ENCODE data around the gene SLC25A21. TPM values are rescaled to one million over a fixed set of nuclear protein-coding genes. Genes with fewer than 3 reads are reported as not detected.

SLC25A21 gene
- total RNA-seq, 4 donors from 2014 or later = 0.08 to 0.29 TPM; not detected in 2

DNA sequence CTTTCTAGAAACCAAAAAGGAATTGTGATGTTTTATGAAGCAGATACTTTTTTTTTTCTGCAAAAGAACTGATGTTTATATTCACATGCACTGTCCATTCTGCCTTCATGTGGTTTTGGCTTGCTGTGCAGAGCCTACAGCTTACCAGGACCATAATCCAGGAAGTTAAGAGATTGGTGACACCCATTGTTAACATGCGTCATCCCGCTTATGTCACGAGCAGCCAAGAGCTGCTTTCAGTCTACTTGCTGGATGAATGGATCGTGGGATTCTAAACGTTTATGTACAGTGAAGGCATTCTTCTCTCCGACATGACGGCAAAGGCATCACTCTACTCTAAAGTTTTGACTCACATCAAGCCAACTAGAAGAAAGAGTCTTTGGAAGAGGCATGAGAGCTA is 434.1 kb downstream of the SLC25A21 start:
- no peak overlapping the region for H3K4me3 ChIP-seq (ENCODE audit: low read depth, poor library complexity, severe bottlenecking)
- intact Hi-C loops (cut with DNase I; ENCODE audit: low total_unique reads) = no loop called here
- TF ChIP-seq POLR2A (IDR thresholded peaks at IDR 0.05) = no peak
- no peak for DNase-seq (ENCODE audit: low spot score in 2 of 2)
- WGBS, 2 donors = 82 to 89% methylated on average over 7 of the region's 7 CpGs

DNA sequence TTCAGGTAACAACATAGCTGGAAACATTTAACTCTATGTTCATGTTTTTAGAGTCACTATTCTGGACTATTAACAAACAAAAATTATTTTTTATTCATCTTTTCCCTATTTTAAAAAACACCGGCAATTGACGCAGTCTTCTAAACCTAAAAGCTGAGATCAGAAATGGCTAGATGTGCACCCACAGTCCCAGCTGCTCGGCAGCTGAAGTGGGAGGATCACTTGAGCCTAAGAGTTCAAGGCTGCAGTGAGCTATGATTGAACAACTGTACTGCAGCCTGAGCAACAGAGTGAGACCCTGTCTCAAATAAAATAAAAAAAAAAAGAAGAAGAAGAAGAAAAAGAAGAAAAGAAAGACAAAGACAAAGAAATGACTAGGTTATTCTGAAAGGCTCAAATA is 446.3 kb downstream of the SLC25A21 start:
- no peak for DNase-seq (ENCODE audit: low spot score in 2 of 2)
- WGBS, 2 donors = 78 to 91% methylated on average over 3 of the region's 3 CpGs
- intact Hi-C loops (cut with DNase I; ENCODE audit: low total_unique reads) = no loop called here
- TF ChIP-seq, protein P1, sequence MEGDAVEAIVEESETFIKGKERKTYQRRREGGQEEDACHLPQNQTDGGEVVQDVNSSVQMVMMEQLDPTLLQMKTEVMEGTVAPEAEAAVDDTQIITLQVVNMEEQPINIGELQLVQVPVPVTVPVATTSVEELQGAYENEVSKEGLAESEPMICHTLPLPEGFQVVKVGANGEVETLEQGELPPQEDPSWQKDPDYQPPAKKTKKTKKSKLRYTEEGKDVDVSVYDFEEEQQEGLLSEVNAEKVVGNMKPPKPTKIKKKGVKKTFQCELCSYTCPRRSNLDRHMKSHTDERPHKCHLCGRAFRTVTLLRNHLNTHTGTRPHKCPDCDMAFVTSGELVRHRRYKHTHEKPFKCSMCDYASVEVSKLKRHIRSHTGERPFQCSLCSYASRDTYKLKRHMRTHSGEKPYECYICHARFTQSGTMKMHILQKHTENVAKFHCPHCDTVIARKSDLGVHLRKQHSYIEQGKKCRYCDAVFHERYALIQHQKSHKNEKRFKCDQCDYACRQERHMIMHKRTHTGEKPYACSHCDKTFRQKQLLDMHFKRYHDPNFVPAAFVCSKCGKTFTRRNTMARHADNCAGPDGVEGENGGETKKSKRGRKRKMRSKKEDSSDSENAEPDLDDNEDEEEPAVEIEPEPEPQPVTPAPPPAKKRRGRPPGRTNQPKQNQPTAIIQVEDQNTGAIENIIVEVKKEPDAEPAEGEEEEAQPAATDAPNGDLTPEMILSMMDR (IDR thresholded peaks at IDR 0.05) = no peak
- no peak overlapping the region for H3K4me3 ChIP-seq (ENCODE audit: low read depth, poor library complexity, severe bottlenecking)

DNA sequence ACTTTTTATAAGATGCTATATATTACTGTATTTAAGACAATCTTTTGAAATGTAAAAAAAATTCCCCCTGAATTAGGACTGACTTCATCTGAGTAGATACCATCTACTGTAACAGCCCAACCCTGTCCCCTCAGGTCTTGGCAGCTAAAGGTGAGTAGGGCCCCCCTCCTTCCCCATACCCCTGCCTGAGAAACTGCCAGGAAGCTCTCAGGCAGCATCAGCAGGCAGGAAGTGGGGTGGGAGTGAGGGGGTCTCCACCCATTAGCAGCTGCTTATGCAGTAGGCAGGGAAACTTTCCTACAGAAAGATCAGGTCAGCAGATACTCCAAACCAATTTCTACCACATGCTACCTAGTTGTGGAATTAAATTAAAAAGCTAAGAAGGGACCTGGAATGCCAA is 448.2 kb downstream of the SLC25A21 start:
- intact Hi-C loops (cut with DNase I; ENCODE audit: low total_unique reads) = no loop called here
- TF ChIP-seq POLR2A (IDR thresholded peaks at IDR 0.05) = no peak
- TF ChIP-seq, protein P1 (IDR thresholded peaks at IDR 0.05) = no peak
- DNase-seq (ENCODE audit: low spot score in 2 of 2) = no peak
- no peak overlapping the region for H3K4me3 ChIP-seq (ENCODE audit: low read depth, poor library complexity, severe bottlenecking)

DNA sequence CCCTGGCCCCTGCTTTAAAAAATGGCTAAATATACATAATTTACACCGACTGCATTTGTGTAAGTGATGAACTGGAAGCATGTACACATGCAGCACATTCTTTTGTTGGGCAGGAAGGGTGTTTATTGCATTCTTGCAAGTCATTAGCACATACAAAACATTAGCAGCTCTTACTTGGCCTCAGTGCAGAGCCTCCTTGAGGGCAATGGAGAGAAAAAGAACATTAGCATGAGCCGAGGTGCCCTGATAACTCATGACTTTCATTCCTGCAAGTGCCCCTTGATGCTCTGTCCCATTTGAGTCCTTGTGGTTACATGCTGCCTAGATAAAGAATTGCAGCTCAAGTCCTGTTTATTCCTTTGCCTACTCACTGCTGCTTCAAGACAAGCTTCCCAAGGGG is 448.9 kb downstream of the SLC25A21 start:
- no peak for TF ChIP-seq POLR2A (IDR thresholded peaks at IDR 0.05)
- TF ChIP-seq, protein P1 (IDR thresholded peaks at IDR 0.05) = no peak
- intact Hi-C loops (cut with DNase I; ENCODE audit: low total_unique reads) = no loop called here
- no peak for DNase-seq (ENCODE audit: low spot score in 2 of 2)
- WGBS, 2 donors = 28 to 47% methylated on average over 2 of the region's 2 CpGs
- no peak overlapping the region for H3K4me3 ChIP-seq (ENCODE audit: low read depth, poor library complexity, severe bottlenecking)

DNA sequence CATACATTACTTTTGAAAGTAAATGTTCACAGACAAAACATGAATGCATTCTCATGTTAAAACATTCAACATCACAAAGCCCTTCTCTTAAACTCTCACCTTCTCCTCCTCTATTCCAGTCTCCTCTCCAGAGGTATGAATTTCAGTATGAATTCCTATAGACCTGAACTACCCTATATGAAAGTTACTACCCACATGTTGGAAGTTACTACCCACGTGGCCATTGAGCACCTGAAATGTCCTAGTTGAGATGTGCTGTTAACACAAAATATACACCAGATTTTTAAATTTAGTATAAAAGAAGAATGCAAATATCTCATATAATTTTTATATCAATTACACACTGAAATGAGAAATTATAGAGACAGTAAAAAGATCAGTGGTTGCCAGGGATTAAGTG is 450.5 kb downstream of the SLC25A21 start:
- DNase-seq (ENCODE audit: low spot score in 2 of 2) = no peak
- 80 to 82% methylated on average over 1 of the region's 1 CpG for WGBS, 2 donors
- H3K4me3 ChIP-seq (ENCODE audit: low read depth, poor library complexity, severe bottlenecking) = no peak overlapping the region
- intact Hi-C loops (cut with DNase I; ENCODE audit: low total_unique reads) = no loop called here
- TF ChIP-seq, protein P1 (IDR thresholded peaks at IDR 0.05) = no peak
- TF ChIP-seq POLR2A (IDR thresholded peaks at IDR 0.05) = no peak

DNA sequence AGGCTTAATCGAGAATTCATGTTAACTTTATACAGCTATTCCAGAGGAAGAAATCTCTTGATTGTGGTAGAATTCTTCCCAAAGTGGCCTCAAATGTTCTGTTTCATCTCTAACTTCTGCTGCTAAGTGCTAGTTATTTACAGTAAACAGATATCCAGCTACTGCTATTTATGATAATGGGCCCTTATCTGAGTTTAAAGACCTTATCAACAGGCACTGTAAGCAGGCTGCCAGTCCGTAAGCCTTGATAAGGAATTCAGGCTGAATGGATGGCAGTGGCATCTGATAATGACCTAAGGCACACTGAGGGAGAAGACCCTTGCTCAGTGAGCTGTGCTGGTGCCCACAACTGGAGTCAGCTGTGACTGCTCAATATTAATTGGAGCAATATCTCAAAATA is 451.7 kb downstream of the SLC25A21 start:
- TF ChIP-seq, protein P1 (IDR thresholded peaks at IDR 0.05) = no peak
- no peak for TF ChIP-seq POLR2A (IDR thresholded peaks at IDR 0.05)
- no peak overlapping the region for H3K4me3 ChIP-seq (ENCODE audit: low read depth, poor library complexity, severe bottlenecking)
- DNase-seq (ENCODE audit: low spot score in 2 of 2) = no peak
- intact Hi-C loops (cut with DNase I; ENCODE audit: low total_unique reads) = no loop called here
- WGBS, 2 donors = 55 to 94% methylated on average over 2 of the region's 2 CpGs

All from lower leg skin (tissue), 4 donors.